Measurements from ENCODE around the gene PRLR. TPM values are rescaled to one million over a fixed set of nuclear protein-coding genes. Genes with fewer than 3 reads are reported as not detected.

PRLR gene
- total and polyA plus RNA-seq, 9 of the 15 experiments (the other 6 are each of a cell fraction or from before 2014, with no cell fraction given) = 0.02 TPM; not detected in 8

DNA sequence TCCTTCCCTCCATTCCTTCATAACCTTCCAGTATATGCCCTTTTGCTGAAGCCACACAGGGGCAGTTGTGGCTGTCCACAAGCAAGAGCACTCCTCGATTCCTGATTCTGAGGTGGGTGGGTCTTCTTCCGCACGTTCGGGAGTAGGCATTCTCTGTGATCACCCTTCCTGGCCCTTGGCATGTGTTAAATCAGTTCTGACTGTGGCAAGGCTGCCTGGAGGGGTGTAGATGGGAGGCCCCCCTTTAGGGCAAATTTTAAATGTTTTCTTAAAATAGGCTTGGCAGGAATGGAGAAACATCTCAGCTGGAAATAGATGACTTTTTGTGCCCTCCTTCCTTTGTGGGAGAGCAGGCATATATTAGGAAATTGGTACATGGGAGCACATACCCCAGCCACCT lies 185.6 kb downstream of the PRLR start:
- Histone ChIP-seq H3K9ac (ENCODE audit: insufficient read depth in 1 of 2, low read depth in 2 of 2, low read length in 2 of 2) (no peak overlapping the region), H3K4me3 (no peak overlapping the region), H3K9me3 (replicated peaks; ENCODE audit: control insufficient read depth, insufficient read depth, low read depth, low read length) (no peaks in the 10 kb centered on the region), H3K4me1 (replicated peaks in 1 of 2; ENCODE audit: control insufficient read depth in 2 of 2, insufficient read depth in 2 of 2, low read length in 2 of 2) (no peaks in the 10 kb centered on the region), H3K27ac (ENCODE audit: extremely low read depth, low read depth, low read length) (no peak overlapping the region), H3K79me2 (ENCODE audit: control insufficient read depth, insufficient read depth, low read length) (no peaks in the 10 kb centered on the region), H3K36me3 (ENCODE audit: control insufficient read depth, insufficient read depth, low read length) (no peaks in the 10 kb centered on the region), H3K4me2 (ENCODE audit: insufficient read depth, low read length) (no peak overlapping the region), H3K27me3 (ENCODE audit: control insufficient read depth in 2 of 2, insufficient read depth in 2 of 2, low read length in 2 of 2) (peaks cover 11 to 27% of the 10 kb centered on the region in 2 experiments; a peak in 4 of 5 replicates), H4K20me1 (replicated peaks; ENCODE audit: control insufficient read depth, insufficient read depth, low read length) (no peaks in the 10 kb centered on the region), H2AFZ (ENCODE audit: low read depth, low read length) (no peak overlapping the region), H3K9me1 (ENCODE audit: control insufficient read depth, insufficient read depth, low read length) (no peaks in the 10 kb centered on the region)
- CTCF ChIA-PET (ENCODE audit: low intra/inter-chr PET ratio) = no interaction called here
- no peak for DNase-seq (ENCODE audit: extremely low read depth in 1 of 4, low spot score in 3 of 4)
- in situ Hi-C loops (cut with MboI) = no loop called here
- TF ChIP-seq SMC3 (conservative IDR thresholded peaks at IDR 0.05; ENCODE audit: insufficient read depth, low read depth, low read length) = no peak
- TF ChIP-seq, protein P1, sequence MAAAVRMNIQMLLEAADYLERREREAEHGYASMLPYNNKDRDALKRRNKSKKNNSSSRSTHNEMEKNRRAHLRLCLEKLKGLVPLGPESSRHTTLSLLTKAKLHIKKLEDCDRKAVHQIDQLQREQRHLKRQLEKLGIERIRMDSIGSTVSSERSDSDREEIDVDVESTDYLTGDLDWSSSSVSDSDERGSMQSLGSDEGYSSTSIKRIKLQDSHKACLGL (CRISPR knock-in tag; IDR thresholded peaks at IDR 0.05; ENCODE audit: borderline replicate concordance, poor library complexity, severe bottlenecking) = no peak
- BruUV-seq (replicated peaks) = no TSS peak
- no peak for FAIRE-seq
- no peak for ATAC-seq
- POLR2A ChIA-PET = no interaction called here
- intact Hi-C loops (cut with micrococcal nuclease) = no loop called here
- whole genome bisulfite sequencing (ENCODE audit: insufficient coverage, low coverage, missing lambda C conversion rate) = 2% methylated on average over 4 of the region's 4 CpGs

DNA sequence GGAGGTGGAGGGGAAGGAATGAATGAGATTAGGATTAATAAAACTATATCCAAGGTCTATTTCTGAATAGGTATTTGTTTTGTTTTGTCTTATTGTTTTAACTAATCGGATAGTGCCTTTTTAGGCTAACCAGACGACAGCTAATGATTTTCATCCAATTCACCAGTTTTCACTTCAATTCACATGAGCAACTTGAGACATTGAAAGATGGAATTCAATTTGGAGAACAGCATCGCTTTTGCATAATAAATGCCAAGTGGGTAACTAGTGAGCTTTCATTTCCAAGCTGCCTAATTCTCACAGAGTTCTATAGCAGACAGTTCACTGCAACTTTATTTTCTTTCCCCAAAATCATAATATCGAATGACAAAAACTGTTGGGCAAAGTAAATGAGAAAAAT lies 187.5 kb downstream of the PRLR start:
- Histone ChIP-seq H3K9me1 (ENCODE audit: control insufficient read depth, insufficient read depth, low read length) (no peaks in the 10 kb centered on the region), H3K36me3 (ENCODE audit: control insufficient read depth, insufficient read depth, low read length) (no peaks in the 10 kb centered on the region), H2AFZ (ENCODE audit: low read depth, low read length) (no peak overlapping the region), H3K9ac (ENCODE audit: insufficient read depth in 1 of 2, low read depth in 2 of 2, low read length in 2 of 2) (no peak overlapping the region), H3K27me3 (ENCODE audit: control insufficient read depth in 2 of 2, insufficient read depth in 2 of 2, low read length in 2 of 2) (peaks cover 18 to 26% of the 10 kb centered on the region in 2 experiments; a peak in 4 of 5 replicates), H3K27ac (ENCODE audit: extremely low read depth, low read depth, low read length) (no peak overlapping the region), H3K79me2 (ENCODE audit: control insufficient read depth, insufficient read depth, low read length) (no peaks in the 10 kb centered on the region), H3K4me1 (replicated peaks in 1 of 2; ENCODE audit: control insufficient read depth in 2 of 2, insufficient read depth in 2 of 2, low read length in 2 of 2) (no peaks in the 10 kb centered on the region), H3K4me3 (no peak overlapping the region), H3K9me3 (replicated peaks; ENCODE audit: control insufficient read depth, insufficient read depth, low read depth, low read length) (no peaks in the 10 kb centered on the region), H4K20me1 (replicated peaks; ENCODE audit: control insufficient read depth, insufficient read depth, low read length) (no peaks in the 10 kb centered on the region), H3K4me2 (ENCODE audit: insufficient read depth, low read length) (no peak overlapping the region)
- BruUV-seq (replicated peaks) = no TSS peak
- WGBS (ENCODE audit: insufficient coverage, low coverage, missing lambda C conversion rate) = 2% methylated on average over 4 of the region's 4 CpGs
- POLR2A ChIA-PET = no interaction called here
- DNase-seq (ENCODE audit: extremely low read depth in 1 of 4, low spot score in 3 of 4) (no peak), FAIRE-seq (no peak), ATAC-seq (no peak)
- intact Hi-C loops (cut with micrococcal nuclease) = no loop called here
- CTCF ChIA-PET (ENCODE audit: low intra/inter-chr PET ratio) = no interaction called here
- in situ Hi-C loops (cut with MboI) = no loop called here
- TF ChIP-seq, protein P2, sequence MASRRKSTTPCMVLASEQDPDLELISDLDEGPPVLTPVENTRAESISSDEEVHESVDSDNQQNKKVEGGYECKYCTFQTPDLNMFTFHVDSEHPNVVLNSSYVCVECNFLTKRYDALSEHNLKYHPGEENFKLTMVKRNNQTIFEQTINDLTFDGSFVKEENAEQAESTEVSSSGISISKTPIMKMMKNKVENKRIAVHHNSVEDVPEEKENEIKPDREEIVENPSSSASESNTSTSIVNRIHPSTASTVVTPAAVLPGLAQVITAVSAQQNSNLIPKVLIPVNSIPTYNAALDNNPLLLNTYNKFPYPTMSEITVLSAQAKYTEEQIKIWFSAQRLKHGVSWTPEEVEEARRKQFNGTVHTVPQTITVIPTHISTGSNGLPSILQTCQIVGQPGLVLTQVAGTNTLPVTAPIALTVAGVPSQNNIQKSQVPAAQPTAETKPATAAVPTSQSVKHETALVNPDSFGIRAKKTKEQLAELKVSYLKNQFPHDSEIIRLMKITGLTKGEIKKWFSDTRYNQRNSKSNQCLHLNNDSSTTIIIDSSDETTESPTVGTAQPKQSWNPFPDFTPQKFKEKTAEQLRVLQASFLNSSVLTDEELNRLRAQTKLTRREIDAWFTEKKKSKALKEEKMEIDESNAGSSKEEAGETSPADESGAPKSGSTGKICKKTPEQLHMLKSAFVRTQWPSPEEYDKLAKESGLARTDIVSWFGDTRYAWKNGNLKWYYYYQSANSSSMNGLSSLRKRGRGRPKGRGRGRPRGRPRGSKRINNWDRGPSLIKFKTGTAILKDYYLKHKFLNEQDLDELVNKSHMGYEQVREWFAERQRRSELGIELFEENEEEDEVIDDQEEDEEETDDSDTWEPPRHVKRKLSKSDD (conservative IDR thresholded peaks at IDR 0.05; ENCODE audit: low read length) = no peak
- TF ChIP-seq SRF (CRISPR knock-in tag; IDR thresholded peaks at IDR 0.05) (no peak), DACH1 (IDR thresholded peaks at IDR 0.05; ENCODE audit: partially characterized antibody) (no peak), EP300 (IDR thresholded peaks at IDR 0.05; ENCODE audit: low read length) (no peak)
- TF ChIP-seq, protein P3, sequence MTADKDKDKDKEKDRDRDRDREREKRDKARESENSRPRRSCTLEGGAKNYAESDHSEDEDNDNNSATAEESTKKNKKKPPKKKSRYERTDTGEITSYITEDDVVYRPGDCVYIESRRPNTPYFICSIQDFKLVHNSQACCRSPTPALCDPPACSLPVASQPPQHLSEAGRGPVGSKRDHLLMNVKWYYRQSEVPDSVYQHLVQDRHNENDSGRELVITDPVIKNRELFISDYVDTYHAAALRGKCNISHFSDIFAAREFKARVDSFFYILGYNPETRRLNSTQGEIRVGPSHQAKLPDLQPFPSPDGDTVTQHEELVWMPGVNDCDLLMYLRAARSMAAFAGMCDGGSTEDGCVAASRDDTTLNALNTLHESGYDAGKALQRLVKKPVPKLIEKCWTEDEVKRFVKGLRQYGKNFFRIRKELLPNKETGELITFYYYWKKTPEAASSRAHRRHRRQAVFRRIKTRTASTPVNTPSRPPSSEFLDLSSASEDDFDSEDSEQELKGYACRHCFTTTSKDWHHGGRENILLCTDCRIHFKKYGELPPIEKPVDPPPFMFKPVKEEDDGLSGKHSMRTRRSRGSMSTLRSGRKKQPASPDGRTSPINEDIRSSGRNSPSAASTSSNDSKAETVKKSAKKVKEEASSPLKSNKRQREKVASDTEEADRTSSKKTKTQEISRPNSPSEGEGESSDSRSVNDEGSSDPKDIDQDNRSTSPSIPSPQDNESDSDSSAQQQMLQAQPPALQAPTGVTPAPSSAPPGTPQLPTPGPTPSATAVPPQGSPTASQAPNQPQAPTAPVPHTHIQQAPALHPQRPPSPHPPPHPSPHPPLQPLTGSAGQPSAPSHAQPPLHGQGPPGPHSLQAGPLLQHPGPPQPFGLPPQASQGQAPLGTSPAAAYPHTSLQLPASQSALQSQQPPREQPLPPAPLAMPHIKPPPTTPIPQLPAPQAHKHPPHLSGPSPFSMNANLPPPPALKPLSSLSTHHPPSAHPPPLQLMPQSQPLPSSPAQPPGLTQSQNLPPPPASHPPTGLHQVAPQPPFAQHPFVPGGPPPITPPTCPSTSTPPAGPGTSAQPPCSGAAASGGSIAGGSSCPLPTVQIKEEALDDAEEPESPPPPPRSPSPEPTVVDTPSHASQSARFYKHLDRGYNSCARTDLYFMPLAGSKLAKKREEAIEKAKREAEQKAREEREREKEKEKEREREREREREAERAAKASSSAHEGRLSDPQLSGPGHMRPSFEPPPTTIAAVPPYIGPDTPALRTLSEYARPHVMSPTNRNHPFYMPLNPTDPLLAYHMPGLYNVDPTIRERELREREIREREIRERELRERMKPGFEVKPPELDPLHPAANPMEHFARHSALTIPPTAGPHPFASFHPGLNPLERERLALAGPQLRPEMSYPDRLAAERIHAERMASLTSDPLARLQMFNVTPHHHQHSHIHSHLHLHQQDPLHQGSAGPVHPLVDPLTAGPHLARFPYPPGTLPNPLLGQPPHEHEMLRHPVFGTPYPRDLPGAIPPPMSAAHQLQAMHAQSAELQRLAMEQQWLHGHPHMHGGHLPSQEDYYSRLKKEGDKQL (CRISPR knock-in tag; IDR thresholded peaks at IDR 0.05; ENCODE audit: borderline replicate concordance) = no peak

Data from K562 (cell line).